HCT116 (cell line): ENCODE results near the gene PTPN9. TPM values are rescaled to one million over a fixed set of nuclear protein-coding genes. Genes with fewer than 3 reads are reported as not detected.

Source experiments
- ATAC-seq: fragments of 200-7000 bp; cut with Tn5 transposase; 2 replicates; pipeline ENCODE4 v1.9.1; 2020; ENCODE audit warnings: mild to moderate bottlenecking, moderate library complexity
- BruUV-seq: library from RNA; stranded (reverse); fragments of 400-500 nt; replicated peaks from 2 replicates; lab custom pipeline; 2021; lab: Mats Ljungman, UMichigan
- CTCF ChIA-PET: fragments of 300-600 bp; sonication (Branson Sonifier 250); formaldehyde crosslinking; loops from one replicate; lab custom pipeline; 2021; ENCODE audit warnings: antibody characterized with exemption; lab: Charles Lee
- POLR2A ChIA-PET: fragments of 300-600, 350-600 bp; sonication (Branson Sonifier 250); formaldehyde crosslinking; loops from one replicate; lab custom pipeline; 2021; ENCODE audit warnings: antibody characterized with exemption; lab: Charles Lee
- RAD21 ChIA-PET, 2 experiments: fragments of 300-600 bp; sonication (Branson Sonifier 250); formaldehyde crosslinking; loops; one replicate each; lab custom pipeline; 2023; ENCODE audit warnings: low total read pairs in 2 of 2; ENCODE audit not compliant: uncharacterized antibody in 2 of 2, unreplicated experiment in 2 of 2, low non-redundant PET in 1 of 2; lab: Charles Lee
- DNase-seq: peaks from one replicate; pipeline ENCODE4 v3.0.0-alpha.2; 2010; ENCODE audit warnings: low read depth, low spot score
- H2AFZ ChIP-seq: fragments of 200-600 bp; shearing (Covaris generic), sonication (generic); 2 replicates; pipeline ENCODE4 v1.6.1; 2017; ENCODE audit warnings: low read depth, mixed run types, mixed read lengths, antibody characterized with exemption, low read length; ENCODE audit not compliant: poor library complexity, severe bottlenecking
- H3K27ac ChIP-seq: 2 replicates; pipeline ENCODE4 v1.5.1; 2012; ENCODE audit warnings: low read depth, low read length
- H3K27me3 ChIP-seq: fragments of 200-600 bp; sonication (generic); 2 replicates; pipeline ENCODE4 v1.6.1; 2016; ENCODE audit warnings: mixed run types, low read length, mixed read lengths; ENCODE audit not compliant: insufficient read depth
- H3K36me3 ChIP-seq, 2 experiments: fragments of 200-500 bp in 1 of 2; fragments of 200-600 bp in 1 of 2; sonication (Bioruptor generic) in 1 of 2; sonication (generic) in 1 of 2; 2 replicates each; pipeline versions ENCODE4 v1.5.1 to v1.6.1; 2014 to 2016; ENCODE audit warnings: low read length in 2 of 2, inconsistent platforms in 1 of 2, mixed read lengths in 1 of 2, mixed run types in 1 of 2; ENCODE audit not compliant: insufficient read depth in 2 of 2, control insufficient read depth in 1 of 2
- H3K4me1 ChIP-seq, 2 experiments: fragments of 200-600 bp in 1 of 2; sonication (generic) in 1 of 2; 2 replicates each; pipeline versions ENCODE4 v1.5.1 to v1.6.1; 2012 to 2017; ENCODE audit warnings: low read length in 2 of 2, inconsistent platforms in 1 of 2, mild to moderate bottlenecking in 1 of 2, mixed read lengths in 1 of 2, mixed run types in 1 of 2, moderate library complexity in 1 of 2; ENCODE audit not compliant: insufficient read depth in 2 of 2, control insufficient read depth in 1 of 2
- H3K4me2 ChIP-seq: fragments of 200-600 bp; sonication (generic); 2 replicates; pipeline ENCODE4 v1.6.1; 2017; ENCODE audit warnings: mixed run types, low read length, mixed read lengths
- H3K4me3 ChIP-seq, 2 experiments: fragments of 200-600 bp in 1 of 2; sonication (generic) in 1 of 2; replicated peaks in 1 of 2; 2 replicates each; pipeline ENCODE4 v1.5.1; 2011 to 2016; ENCODE audit warnings: low read length in 2 of 2, control low read depth in 1 of 2, low read depth in 1 of 2, mild to moderate bottlenecking in 1 of 2, mixed read lengths in 1 of 2, mixed run types in 1 of 2
- H3K79me2 ChIP-seq: fragments of 200-600 bp; sonication (generic); 2 replicates; pipeline ENCODE4 v1.6.1; 2017; ENCODE audit warnings: mild to moderate bottlenecking, mixed run types, low read length, moderate library complexity, mixed read lengths; ENCODE audit not compliant: insufficient read depth
- H3K9ac ChIP-seq: fragments of 200-600 bp; sonication (generic); 2 replicates; pipeline ENCODE4 v1.6.1; 2016; ENCODE audit warnings: low read length, mixed read lengths
- H3K9me2 ChIP-seq: fragments of 200-600 bp; sonication (generic), shearing (Covaris generic); 2 replicates; pipeline ENCODE4 v1.6.1; 2017; ENCODE audit warnings: mixed run types, mild to moderate bottlenecking, moderate library complexity; ENCODE audit not compliant: insufficient read depth
- H3K9me3 ChIP-seq, 2 experiments: fragments of 200-500 bp in 1 of 2; fragments of 200-600 bp in 1 of 2; sonication (Bioruptor generic) in 1 of 2; sonication (generic) in 1 of 2; 2 replicates each; pipeline ENCODE4 v1.6.1; 2014 to 2017; ENCODE audit warnings: low read length in 2 of 2, mixed read lengths in 2 of 2, inconsistent platforms in 1 of 2, low read depth in 1 of 2, mild to moderate bottlenecking in 1 of 2, mixed run types in 1 of 2, moderate library complexity in 1 of 2; ENCODE audit not compliant: control insufficient read depth in 1 of 2, insufficient read depth in 1 of 2
- H4K20me1 ChIP-seq: fragments of 200-600 bp; sonication (generic), shearing (Covaris generic); 2 replicates; pipeline ENCODE4 v1.6.1; 2017; ENCODE audit warnings: mixed run types, mild to moderate bottlenecking, moderate library complexity; ENCODE audit not compliant: insufficient read depth
- CBX3 ChIP-seq: IDR thresholded peaks from 2 replicates; pipeline ENCODE4 v1.6.1; 2012; ENCODE audit warnings: low read depth
- EZH2 ChIP-seq: fragments of 200-600 bp; sonication (generic); IDR thresholded peaks from 2 replicates; pipeline ENCODE4 v1.6.1; 2017; ENCODE audit warnings: antibody characterized with exemption, mixed run types
- SP1 ChIP-seq: IDR thresholded peaks from 2 replicates; pipeline ENCODE4 v1.6.1; 2012; ENCODE audit warnings: low read depth
- SRF ChIP-seq: IDR thresholded peaks from 2 replicates; pipeline ENCODE4 v1.6.1; 2012; ENCODE audit warnings: low read depth
- ZNF274 ChIP-seq: fragments of 200-500 bp; sonication (Bioruptor generic); IDR thresholded peaks from 2 replicates; pipeline ENCODE4 v1.6.1; 2014; ENCODE audit warnings: mild to moderate bottlenecking, low read depth, low read length, inconsistent platforms
- intact Hi-C: fragments of 100-400 bp; cut with micrococcal nuclease; formaldehyde crosslinking; loops from 2 replicates; pipeline ENCODE4 v1.10.0; 2022
- total RNA-seq: library from RNA; stranded (reverse); gene quantifications from one replicate; pipeline ENCODE4 v1.2.1, GENCODE V29; 2021; ENCODE audit not compliant: unreplicated experiment
- TF ChIP-seq, protein P1 (sequence below): IDR thresholded peaks from 2 replicates; pipeline ENCODE4 v1.6.1; 2012
- TF ChIP-seq, protein P2 (sequence below): IDR thresholded peaks from 2 replicates; pipeline ENCODE4 v1.6.1; 2012

The PTPN9 gene
- total RNA-seq, 1 experiment from 2014 or later: 21.1 TPM

GRCh38 chr15:75460646-75461045 is 118.5 kb downstream of the PTPN9 start:
- peaks cover 0 to 16% of the 10 kb centered on the region in 2 experiments; a peak in 2 of 4 replicates for H3K4me1 ChIP-seq
- H3K27me3 ChIP-seq: no peaks in the 10 kb centered on the region
- ChIA-PET CTCF (no interaction called here), POLR2A (interaction anchor here (0.8 kb wide), 1 partner anchor 9 kb away, joined by 3 read pairs; the partner anchor contains the start of gene SIN3A), RAD21 (no interaction called here)
- intact Hi-C loops: no loop called here
- DNase-seq: no peak
- no peak overlapping the region for H3K4me3 ChIP-seq
- ATAC-seq: no peak
- no peaks in the 10 kb centered on the region for H3K79me2 ChIP-seq
- H3K9ac ChIP-seq: no peak overlapping the region
- H3K4me2 ChIP-seq: no peak overlapping the region
- H2AFZ ChIP-seq: no peak overlapping the region
- BruUV-seq: no TSS peak
- H3K9me2 ChIP-seq: no peaks in the 10 kb centered on the region
- no peak overlapping the region for H3K27ac ChIP-seq
- peaks cover 0 to under 1% of the 10 kb centered on the region in 2 experiments; a peak in 1 of 4 replicates for H3K36me3 ChIP-seq
- H4K20me1 ChIP-seq: no peaks in the 10 kb centered on the region
- H3K9me3 ChIP-seq: no peaks in the 10 kb centered on the region
- TF ChIP-seq, protein P1, sequence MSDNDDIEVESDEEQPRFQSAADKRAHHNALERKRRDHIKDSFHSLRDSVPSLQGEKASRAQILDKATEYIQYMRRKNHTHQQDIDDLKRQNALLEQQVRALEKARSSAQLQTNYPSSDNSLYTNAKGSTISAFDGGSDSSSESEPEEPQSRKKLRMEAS: no peak
- TF ChIP-seq CBX3: no peak
- TF ChIP-seq, protein P2, sequence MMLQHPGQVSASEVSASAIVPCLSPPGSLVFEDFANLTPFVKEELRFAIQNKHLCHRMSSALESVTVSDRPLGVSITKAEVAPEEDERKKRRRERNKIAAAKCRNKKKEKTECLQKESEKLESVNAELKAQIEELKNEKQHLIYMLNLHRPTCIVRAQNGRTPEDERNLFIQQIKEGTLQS: no peak

DNA sequence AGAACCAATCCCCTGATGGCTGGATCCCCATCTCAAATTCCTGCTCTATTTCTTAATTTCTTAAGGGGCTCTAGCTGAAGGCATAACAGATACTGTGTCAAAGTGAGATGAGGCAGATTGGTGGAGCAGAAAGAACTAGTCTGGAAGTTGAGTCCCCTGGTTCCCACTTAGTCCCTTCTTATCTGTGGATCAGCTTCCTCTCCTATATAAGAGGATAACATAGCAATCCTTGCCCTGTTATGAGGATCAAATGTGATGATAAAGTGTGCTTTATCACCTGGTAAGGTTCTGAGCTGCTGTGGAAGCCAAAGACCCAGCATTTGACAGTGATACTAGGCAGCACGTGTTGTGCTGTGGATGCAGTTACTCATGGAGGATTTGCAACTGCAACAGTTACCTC is 119.5 kb downstream of the PTPN9 start:
- RAD21 ChIA-PET: no interaction called here
- Histone ChIP-seq H3K4me2 (no peak overlapping the region), H3K9me3 (no peaks in the 10 kb centered on the region), H4K20me1 (no peaks in the 10 kb centered on the region), H2AFZ (no peak overlapping the region), H3K27ac (no peak overlapping the region), H3K79me2 (peaks cover 7% of the 10 kb centered on the region; the same call in 1 of the 2 replicates), H3K27me3 (no peaks in the 10 kb centered on the region), H3K36me3 (no peaks in the 10 kb centered on the region), H3K9ac (no peak overlapping the region), H3K4me1 (peaks cover 0 to 16% of the 10 kb centered on the region in 2 experiments; a peak in 2 of 4 replicates), H3K9me2 (no peaks in the 10 kb centered on the region), H3K4me3 (no peak overlapping the region)
- no TSS peak for BruUV-seq
- ATAC-seq: no peak
- intact Hi-C loops: no loop called here
- CTCF ChIA-PET: no interaction called here
- no peak for DNase-seq
- TF ChIP-seq SP1 (no peak), EZH2 (no peak), ZNF274 (no peak), SRF (no peak)
- POLR2A ChIA-PET: no interaction called here
